ENCODE data around the gene HAUS7. TPM values are rescaled to one million over a fixed set of nuclear protein-coding genes. Genes with fewer than 3 reads are reported as not detected.
A peak's percentile ranks its signal among the peaks of the same experiment; 100 is the strongest.

The HAUS7 gene
- total RNA-seq, 2 experiments from 2014 or later = 37.6 to 45.9 TPM

DNA sequence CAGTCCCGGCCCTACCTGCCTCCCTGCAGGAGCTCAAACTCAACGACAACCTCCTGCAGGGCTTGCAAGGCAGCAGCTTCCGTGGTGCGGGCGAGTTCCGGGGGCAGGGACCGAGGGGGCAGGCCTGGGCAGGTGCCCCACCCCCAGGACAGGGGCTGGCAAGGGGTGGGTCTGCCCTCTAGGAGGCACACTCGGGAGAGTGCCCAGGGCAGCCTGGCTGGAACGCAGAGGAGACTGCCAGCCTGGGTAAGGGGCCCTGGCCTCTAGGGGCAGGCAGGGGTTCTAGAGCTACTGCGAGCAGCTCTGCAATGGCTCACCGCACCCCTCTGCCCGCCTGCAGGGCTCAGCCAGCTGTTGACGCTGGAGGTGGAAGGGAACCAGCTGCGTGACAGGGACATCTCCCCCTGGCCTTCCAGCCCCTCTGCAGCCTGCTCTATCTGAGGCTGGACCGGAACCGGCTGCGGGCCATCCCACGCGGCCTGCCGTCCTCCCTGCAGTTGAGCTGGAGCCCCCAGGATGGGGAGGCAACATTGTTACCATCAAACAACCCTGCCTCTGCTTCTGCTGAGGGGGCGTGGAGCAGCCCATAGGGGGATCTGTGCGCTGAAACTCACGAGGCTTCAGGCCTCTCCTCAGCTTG is 12.1 kb upstream of the HAUS7 start:
- H3K36me3 Mint-ChIP-seq (ENCODE audit: low read depth) = no peaks in the 10 kb centered on the region
- no peaks in the 10 kb centered on the region for H3K27me3 Mint-ChIP-seq
- no peaks in the 10 kb centered on the region for H3K9me3 Mint-ChIP-seq
- H3K27ac Mint-ChIP-seq = no peak overlapping the region
- ChIA-PET POLR2A (no interaction called here), CTCF (interaction anchor here (0.7 to 1.1 kb wide), 2 partner anchors 11 to 21 kb away, joined by 3 read pairs; no protein-coding TSS in a partner anchor)
- no peaks in the 10 kb centered on the region for H3K4me1 Mint-ChIP-seq
- no peak overlapping the region for H3K4me3 Mint-ChIP-seq
- DNase-seq = no peak

- Mint-ChIP-seq H3K27ac (no peak overlapping the region), H3K4me3 (no peak overlapping the region), H3K4me1 (no peaks in the 10 kb centered on the region), H3K36me3 (ENCODE audit: low read depth) (no peaks in the 10 kb centered on the region), H3K27me3 (peaks cover 2% of the 10 kb centered on the region), H3K9me3 (no peaks in the 10 kb centered on the region)
- ChIA-PET CTCF (no interaction called here), POLR2A (no interaction called here)
- no peak for DNase-seq
These were observed 10.7 kb upstream of the HAUS7 start for GRCh38 chrX:153481043-153481442.

- Mint-ChIP-seq H3K4me3 (no peak overlapping the region), H3K4me1 (peaks cover 8% of the 10 kb centered on the region), H3K36me3 (ENCODE audit: low read depth) (no peaks in the 10 kb centered on the region), H3K9me3 (no peaks in the 10 kb centered on the region), H3K27ac (no peak overlapping the region), H3K27me3 (peaks cover 6% of the 10 kb centered on the region)
- CTCF ChIA-PET = interaction anchor here (1.5 kb wide), 1 partner anchor 8 kb away, joined by 6 read pairs; the partner anchor contains the start of gene HAUS7
- POLR2A ChIA-PET = no interaction called here
- no peak for DNase-seq
These were observed 8.4 kb upstream of the HAUS7 start for GRCh38 chrX:153478746-153479145.

- Mint-ChIP-seq H3K27ac (no peak overlapping the region), H3K4me3 (no peak overlapping the region), H3K4me1 (peaks cover 8% of the 10 kb centered on the region), H3K27me3 (peaks cover 6% of the 10 kb centered on the region), H3K9me3 (no peaks in the 10 kb centered on the region), H3K36me3 (ENCODE audit: low read depth) (no peaks in the 10 kb centered on the region)
- ChIA-PET CTCF (interaction anchor here (0.5 kb wide), 1 partner anchor 240 kb away, joined by 4 read pairs; no protein-coding TSS in a partner anchor), POLR2A (no interaction called here)
- no peak for DNase-seq
These were observed 7.5 kb upstream of the HAUS7 start for GRCh38 chrX:153477901-153478300.

- Mint-ChIP-seq H3K9me3 (no peaks in the 10 kb centered on the region), H3K4me1 (peaks cover 8% of the 10 kb centered on the region), H3K27me3 (peaks cover 6% of the 10 kb centered on the region), H3K36me3 (ENCODE audit: low read depth) (no peaks in the 10 kb centered on the region), H3K4me3 (no peak overlapping the region), H3K27ac (no peak overlapping the region)
- CTCF ChIA-PET = interaction anchor here (0.5 kb wide), 2 partner anchors 121 to 241 kb away, joined by 3 to 4 read pairs; no protein-coding TSS in a partner anchor
- DNase-seq = no peak
- POLR2A ChIA-PET = no interaction called here
These were observed 7.0 kb upstream of the HAUS7 start for GRCh38 chrX:153477364-153477857.

DNA sequence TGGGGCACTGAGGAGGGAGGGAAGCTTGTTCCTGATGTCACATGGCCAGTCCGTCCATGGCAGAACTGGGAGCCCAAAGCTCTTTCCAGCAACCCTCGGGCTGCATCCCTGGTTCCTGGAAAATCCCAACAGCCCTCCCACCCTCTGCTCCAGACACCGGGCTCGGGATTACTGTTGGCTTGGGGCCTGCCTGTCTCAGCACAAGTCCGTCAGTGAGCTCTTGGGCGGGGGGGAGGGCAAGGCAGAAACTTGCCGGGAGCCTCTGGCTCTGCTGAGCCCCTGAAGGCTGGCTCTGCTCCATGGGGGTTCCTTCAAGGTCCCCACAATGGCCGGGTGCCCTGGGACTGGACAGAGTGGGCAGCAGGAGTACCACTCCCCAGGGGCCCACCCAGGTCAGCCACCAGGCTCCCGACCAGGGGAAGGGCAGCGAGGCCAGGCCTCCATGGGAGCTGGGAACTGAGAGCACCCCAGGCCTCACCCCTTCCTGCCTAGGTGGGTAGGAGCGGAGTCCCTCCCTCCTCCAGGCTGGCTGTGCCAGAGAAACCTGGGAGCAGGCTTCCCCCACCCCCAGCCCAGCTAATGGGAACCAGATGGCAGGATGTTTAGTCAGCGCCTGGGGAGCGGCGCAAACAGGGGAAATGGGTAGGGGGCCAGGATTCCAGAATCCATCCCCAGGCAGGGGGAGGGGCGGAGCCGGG is 6.4 kb upstream of the HAUS7 start:
- CTCF ChIA-PET = interaction anchor here (0.5 kb wide), 1 partner anchor 122 kb away, joined by 3 read pairs; no protein-coding TSS in a partner anchor
- POLR2A ChIA-PET = no interaction called here
- H3K27ac Mint-ChIP-seq = no peak overlapping the region
- H3K36me3 Mint-ChIP-seq (ENCODE audit: low read depth) = no peaks in the 10 kb centered on the region
- H3K9me3 Mint-ChIP-seq = no peaks in the 10 kb centered on the region
- no peak overlapping the region for H3K4me3 Mint-ChIP-seq
- peaks cover 8% of the 10 kb centered on the region for H3K4me1 Mint-ChIP-seq
- DNase-seq = no peak
- peaks cover 6% of the 10 kb centered on the region for H3K27me3 Mint-ChIP-seq

- peaks cover 13% of the 10 kb centered on the region for H3K4me1 Mint-ChIP-seq
These were observed 5.4 kb upstream of the HAUS7 start for GRCh38 chrX:153475751-153476281.

DNA sequence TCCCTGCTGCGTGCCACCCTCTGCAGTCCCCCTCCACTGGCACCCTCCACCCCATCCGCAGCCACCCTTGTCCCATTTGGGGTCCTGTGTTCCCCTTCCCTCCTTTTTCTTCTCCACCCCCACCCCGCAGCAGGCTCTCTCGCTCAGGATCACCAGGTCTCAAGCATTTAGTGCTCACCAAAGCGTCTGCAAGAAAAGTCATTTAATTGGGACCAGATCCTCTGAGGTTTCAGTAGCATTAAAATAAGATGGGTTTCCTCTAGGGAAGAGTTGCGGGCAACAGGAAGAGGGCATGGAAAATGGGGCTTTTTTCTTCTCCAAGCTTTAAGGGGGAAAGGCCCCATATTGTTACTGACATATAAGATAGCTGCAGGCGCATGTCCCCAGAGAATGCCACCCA is 4.9 kb upstream of the HAUS7 start:
- H3K9me3 Mint-ChIP-seq = no peaks in the 10 kb centered on the region
- peaks cover 13% of the 10 kb centered on the region for H3K4me1 Mint-ChIP-seq
- no peak overlapping the region for H3K4me3 Mint-ChIP-seq
- no peak overlapping the region for H3K27ac Mint-ChIP-seq
- no peak for DNase-seq
- H3K36me3 Mint-ChIP-seq (ENCODE audit: low read depth) = no peaks in the 10 kb centered on the region
- CTCF ChIA-PET = no interaction called here
- H3K27me3 Mint-ChIP-seq = peaks cover 6% of the 10 kb centered on the region
- POLR2A ChIA-PET = no interaction called here

More at GRCh38 chrX:153475751-153476281, 5.4 kb upstream of the HAUS7 start:
- CTCF ChIA-PET = no interaction called here
- no peak overlapping the region for H3K4me3 Mint-ChIP-seq
- H3K27me3 Mint-ChIP-seq = peaks cover 6% of the 10 kb centered on the region
- no peaks in the 10 kb centered on the region for H3K36me3 Mint-ChIP-seq (ENCODE audit: low read depth)
- POLR2A ChIA-PET = no interaction called here
- H3K27ac Mint-ChIP-seq = no peak overlapping the region
- no peaks in the 10 kb centered on the region for H3K9me3 Mint-ChIP-seq
- no peak for DNase-seq

- no peak overlapping the region for H3K4me3 Mint-ChIP-seq
- peak; percentile 12 for DNase-seq
- peaks cover 6% of the 10 kb centered on the region for H3K27me3 Mint-ChIP-seq
- ChIA-PET CTCF (no interaction called here), POLR2A (no interaction called here)
- no peak overlapping the region for H3K27ac Mint-ChIP-seq
- H3K9me3 Mint-ChIP-seq = no peaks in the 10 kb centered on the region
- H3K4me1 Mint-ChIP-seq = peaks cover 13% of the 10 kb centered on the region
- no peaks in the 10 kb centered on the region for H3K36me3 Mint-ChIP-seq (ENCODE audit: low read depth)
These were observed 4.3 kb upstream of the HAUS7 start for GRCh38 chrX:153474718-153475117.

DNA sequence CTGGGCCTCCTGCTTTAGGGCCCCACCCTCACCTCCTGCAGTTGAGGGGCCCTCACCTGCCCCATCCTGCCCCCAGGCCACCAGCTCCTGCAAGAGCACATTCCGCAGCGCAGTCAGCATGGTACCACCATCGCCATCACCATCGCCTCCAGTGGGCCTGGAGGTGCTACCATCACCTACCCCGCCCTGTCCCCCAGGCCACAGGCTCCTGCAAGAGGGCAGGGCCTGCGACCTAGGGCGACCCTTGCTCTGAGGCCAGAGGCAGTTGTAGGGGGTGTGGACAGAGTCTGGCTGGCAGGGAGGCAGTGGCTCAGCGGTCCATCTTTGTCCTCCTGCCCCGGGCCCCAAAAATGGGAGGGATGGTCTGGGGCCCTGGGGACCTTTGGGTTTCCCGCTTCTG is 3.9 kb upstream of the HAUS7 start:
- Mint-ChIP-seq H3K9me3 (no peaks in the 10 kb centered on the region), H3K4me1 (peaks cover 16% of the 10 kb centered on the region), H3K27ac (no peak overlapping the region), H3K27me3 (peaks cover 6% of the 10 kb centered on the region), H3K36me3 (ENCODE audit: low read depth) (no peaks in the 10 kb centered on the region), H3K4me3 (no peak overlapping the region)
- ChIA-PET POLR2A (no interaction called here), CTCF (interaction anchor here (0.8 kb wide), 1 partner anchor 36 kb away, joined by 3 read pairs; no protein-coding TSS in a partner anchor)
- no peak for DNase-seq

GRCh38 chrX:153473126-153473525 is 2.8 kb upstream of the HAUS7 start:
- Mint-ChIP-seq H3K27ac (no peak overlapping the region), H3K9me3 (no peaks in the 10 kb centered on the region), H3K36me3 (ENCODE audit: low read depth) (no peaks in the 10 kb centered on the region), H3K27me3 (peaks cover 6% of the 10 kb centered on the region), H3K4me1 (peaks cover 20% of the 10 kb centered on the region), H3K4me3 (no peak overlapping the region)
- no peak for DNase-seq
- CTCF ChIA-PET = interaction anchor here (1.3 kb wide), 1 partner anchor 532 kb away, joined by 3 read pairs; no protein-coding TSS in a partner anchor
- POLR2A ChIA-PET = no interaction called here

DNA sequence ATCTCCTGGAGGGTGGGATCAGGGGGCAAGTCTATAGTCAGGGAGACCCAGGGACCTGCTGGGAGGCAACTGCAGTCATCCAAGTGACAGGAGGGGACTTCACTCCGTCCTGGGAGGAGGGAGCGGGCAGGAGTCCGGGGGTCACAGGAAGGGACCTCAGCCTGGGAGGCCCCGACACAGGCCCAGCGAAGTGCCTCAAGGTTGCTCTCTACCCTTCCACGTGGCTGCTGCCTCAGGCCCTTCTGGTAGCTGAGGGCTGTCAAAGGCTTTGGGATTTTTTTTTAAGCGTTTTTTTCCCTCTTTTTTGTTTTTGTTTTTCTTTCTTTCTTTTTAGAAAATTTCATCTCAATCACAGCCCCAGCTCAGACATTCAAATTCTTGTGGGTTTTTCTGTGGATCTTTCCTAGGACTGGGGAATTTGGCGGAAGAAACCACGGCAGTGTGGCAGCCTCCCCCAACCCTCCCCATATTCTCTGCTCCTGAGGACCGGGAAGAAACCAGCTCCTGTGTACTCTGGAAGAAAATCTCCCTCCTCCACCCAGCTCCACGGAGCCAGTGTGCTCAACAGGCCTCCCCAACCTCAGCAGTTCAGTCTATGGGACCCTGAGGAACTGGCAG is 1.4 kb upstream of the HAUS7 start:
- Mint-ChIP-seq H3K4me3 (no peak overlapping the region), H3K27me3 (peaks cover 6% of the 10 kb centered on the region), H3K9me3 (no peaks in the 10 kb centered on the region), H3K36me3 (ENCODE audit: low read depth) (no peaks in the 10 kb centered on the region), H3K4me1 (peaks cover 24% of the 10 kb centered on the region), H3K27ac (no peak overlapping the region)
- ChIA-PET POLR2A (no interaction called here), CTCF (interaction anchor here (0.5 to 3.4 kb wide), 4 partner anchors 8 to 120 kb away, joined by 3 to 30 read pairs (median 5); no protein-coding TSS in a partner anchor)
- no peak for DNase-seq
